Heart left ventricle (tissue), 13 donors: Measurements from ENCODE around the gene ARL3.

Source experiments
- CTCF ChIP-seq, 12 donors: fragments of 200-600 bp; sonication (generic) in 4 of 12; IDR thresholded peaks; one replicate each; pipeline versions ENCODE4 v1.5.0 to v1.8.0; 2018 to 2022; ENCODE audit warnings: antibody characterized with exemption in 12 of 12, mild to moderate bottlenecking in 5 of 12
- POLR2A ChIP-seq, 2 donors: fragments of 450-650 bp; IDR thresholded peaks; one replicate each; pipeline ENCODE4 v1.6.1; 2017; ENCODE audit warnings: antibody characterized with exemption in 2 of 2, mild to moderate bottlenecking in 2 of 2, moderate library complexity in 2 of 2
- donor health status: ischemic (EF 13 %, LVEDD 7.1; RV severe dilation, severe dysfunction).
- donor health status: DM: no; HTN: yes; CAD: no.
- donor health status: DM: no; HTN: no; CAD: no.
- donor health status: ischemic (EF 25% LVEDD 6.9; RV normal size, moderate dysfunction).
- donor health status: ischemic (EF 25% LVEDD 5.7; RV mildly dilated, moderate dysfunction).
- donor health status: ischemic (EF 35%, LVEDD 5.7; RV mildly dilated, moderate dysfunction).
- donor health status: nonischemic (EF 11% LVEDD 7.7; RV severe dilation, severe dysfunction).
- donor health status: DM: yes; HTN: yes; CAD: no.
- donor health status: PGD.
- donor health status: ischemic (EF 29% LVEDD 5.4; RV normal size, mild dysfunction).
- donor health status: nonischemic (EF 23%, LVEDD 6.1; RV moderate dilation, normal function).

- TF ChIP-seq CTCF (IDR thresholded peaks at IDR 0.05): peak in 7 of 12 donors; percentile 1 to 46 (median 38)
- TF ChIP-seq POLR2A (IDR thresholded peaks at IDR 0.05): peak in 1 of 2 donors; percentile 74
Measured at GRCh38 chr10:102713814-102714620, at the start of gene ARL3.
